ENCODE measurements around the gene PDIA4.
"Not testable (repeated sequence)": the region's sequence is repeated elsewhere in the genome, so short reads cannot be mapped to it uniquely, and the experiment has no call there.

The PDIA4 gene

DNA sequence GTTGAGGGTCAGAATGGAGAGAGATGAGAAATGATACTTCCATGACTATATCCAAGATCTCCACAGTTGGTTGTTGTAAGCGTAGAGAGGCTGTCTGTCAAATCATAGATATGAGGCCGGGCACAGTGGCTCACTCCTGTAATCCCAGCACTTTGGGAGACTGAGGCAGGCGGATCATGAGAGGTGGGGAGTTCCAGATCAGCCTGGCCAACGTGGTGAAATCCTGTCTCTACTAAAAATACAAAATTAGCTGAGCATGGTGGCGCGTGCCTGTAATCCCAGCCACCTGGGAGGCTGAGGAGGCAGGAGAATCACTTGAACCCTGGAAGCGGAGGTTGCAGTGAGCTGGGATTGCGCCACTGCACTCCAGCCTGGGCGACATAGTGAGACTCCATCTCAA, 2.1 kb upstream of the PDIA4 start:
- not testable (repeated sequence) for DNase-seq

DNA sequence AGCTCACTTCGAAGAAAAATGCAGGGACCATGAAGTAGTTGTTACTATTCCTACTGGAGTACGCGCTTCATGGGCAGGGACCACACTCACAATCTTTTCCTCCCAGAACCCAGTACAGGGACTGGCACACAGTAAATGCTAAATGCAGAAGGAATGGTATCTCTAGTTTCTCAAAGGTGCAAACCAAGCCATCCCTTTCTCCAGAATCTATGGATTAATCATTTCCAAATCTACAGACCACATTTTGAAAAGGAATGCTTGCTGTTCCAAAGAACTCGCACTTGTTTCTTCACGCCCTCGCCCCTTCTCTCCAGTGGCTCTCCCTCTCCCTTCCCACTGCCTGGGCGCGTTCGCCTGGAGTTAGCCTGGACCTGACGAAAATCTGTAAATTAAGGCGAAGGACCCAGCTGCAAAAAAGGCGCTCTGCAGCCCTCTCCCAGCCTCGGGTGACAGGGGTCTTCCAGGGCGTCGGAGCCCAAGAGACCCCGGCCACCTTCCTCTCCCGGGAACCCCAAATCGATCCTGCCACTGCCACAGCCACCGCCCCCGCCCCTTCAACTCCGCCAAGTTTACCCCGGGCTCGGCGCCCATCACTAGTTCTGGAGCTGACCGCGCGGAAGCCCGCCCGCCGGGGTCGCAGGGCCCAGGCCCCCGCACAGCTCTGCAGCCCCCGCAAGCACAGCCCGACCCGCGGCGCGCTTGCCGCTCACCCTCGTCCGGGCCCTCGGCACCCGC, 527 bp downstream of the PDIA4 start:
- DNase-seq: no peak

DNA sequence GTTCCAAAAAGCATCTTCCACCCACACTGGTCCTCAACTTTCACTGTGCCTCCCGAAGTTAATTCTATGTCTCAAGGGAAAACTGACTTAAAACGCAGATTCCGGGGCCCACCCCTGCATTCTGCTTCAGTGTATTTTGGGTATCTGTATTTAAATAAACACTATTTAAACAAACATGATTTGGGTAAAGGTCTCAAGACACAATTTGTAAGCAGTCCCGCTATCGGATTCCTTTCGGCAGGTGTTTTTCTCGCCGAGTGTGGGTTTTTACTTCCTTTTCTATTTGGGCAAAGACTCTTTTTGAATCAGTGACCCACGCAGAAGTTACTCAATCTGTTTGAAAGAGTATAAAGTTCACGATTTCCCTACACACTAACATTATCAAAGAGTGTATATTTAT, 1.2 kb downstream of the PDIA4 start:
- no peak for DNase-seq

DNA sequence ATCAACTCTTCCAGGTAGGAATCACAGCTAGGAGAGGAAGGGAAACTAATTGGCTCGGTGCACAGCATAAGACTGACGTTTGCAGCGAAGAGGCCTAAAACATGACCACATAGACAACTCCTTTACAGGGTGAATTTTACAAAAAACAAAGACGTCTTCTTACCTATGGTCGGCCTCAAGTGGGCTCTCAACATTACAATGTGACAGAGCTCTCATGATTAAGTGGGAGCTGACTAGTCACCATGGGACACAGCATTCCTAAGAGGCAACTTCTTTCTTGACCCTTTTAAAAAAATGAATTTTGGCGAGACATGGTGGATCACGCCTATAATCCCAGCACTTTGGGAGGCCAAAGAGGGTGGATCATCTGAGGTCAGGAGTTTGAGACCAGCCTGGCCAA, 4.6 kb downstream of the PDIA4 start:
- DNase-seq: no peak

DNA sequence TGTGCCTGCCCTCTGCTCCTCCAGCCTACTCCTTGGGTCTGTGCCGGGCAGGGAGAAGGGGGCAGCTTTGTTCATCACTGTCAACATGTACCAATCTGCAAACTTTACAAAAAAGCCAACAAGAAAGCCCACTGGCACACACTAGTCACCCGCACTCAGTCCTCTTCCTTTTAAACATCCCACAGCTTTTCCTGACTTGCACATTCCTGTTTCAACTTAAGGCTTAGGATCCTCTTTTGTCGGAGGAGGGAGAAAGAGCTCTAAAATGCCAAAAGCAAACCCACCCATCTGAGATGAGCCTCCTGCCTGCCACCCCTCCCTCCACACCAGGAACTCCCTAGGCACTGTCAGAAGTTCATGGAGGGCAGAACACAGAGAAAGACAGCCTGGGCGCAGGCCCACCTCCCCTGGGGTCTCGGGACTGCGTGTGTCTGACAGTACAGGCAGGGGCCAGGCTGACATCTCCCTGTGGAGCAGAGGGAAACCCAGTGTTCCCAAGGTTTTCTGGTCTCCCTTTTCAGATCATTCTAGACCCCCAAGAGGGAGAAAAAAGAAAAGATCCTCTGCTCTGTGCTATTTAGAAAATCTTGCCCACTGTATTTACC, 5.4 kb downstream of the PDIA4 start:
- DNase-seq: no peak

DNA sequence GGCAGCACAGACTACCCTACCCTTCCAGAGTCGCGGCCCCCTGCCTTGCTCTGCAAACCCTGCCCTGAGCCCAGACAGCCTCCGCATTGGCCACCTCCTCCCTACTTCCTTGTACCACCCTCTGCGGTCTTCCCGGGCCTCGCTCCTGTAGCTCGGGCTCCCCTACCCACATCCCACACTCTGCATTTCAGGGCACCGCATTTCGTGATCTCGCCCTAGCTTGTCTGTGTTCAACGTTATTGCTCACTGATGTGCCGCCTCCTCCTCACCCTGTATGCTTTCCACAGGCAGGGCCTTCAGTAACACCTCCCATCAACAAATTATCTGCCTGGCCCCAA, 6.6 kb downstream of the PDIA4 start:
- no peak for DNase-seq

DNA sequence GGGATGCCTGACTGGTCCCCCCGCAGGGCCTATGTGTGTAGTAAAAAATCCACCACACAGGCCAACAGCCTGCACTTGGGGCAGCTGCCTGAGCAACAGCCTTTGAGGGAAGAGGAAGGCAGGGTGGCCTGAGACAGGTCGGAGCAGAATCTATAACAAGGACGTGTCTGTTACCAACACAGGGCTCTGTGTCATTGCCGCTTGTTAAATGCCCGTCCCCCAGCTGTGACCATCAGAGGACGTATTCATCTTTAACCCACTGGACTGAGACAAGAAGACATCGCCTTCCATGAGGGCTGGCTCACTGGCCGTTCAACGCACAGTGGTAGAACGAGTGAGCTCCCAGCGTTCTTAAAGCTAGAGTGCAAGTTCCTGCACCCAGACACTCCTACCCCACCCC, 7.8 kb downstream of the PDIA4 start:
- DNase-seq: no peak

DNA sequence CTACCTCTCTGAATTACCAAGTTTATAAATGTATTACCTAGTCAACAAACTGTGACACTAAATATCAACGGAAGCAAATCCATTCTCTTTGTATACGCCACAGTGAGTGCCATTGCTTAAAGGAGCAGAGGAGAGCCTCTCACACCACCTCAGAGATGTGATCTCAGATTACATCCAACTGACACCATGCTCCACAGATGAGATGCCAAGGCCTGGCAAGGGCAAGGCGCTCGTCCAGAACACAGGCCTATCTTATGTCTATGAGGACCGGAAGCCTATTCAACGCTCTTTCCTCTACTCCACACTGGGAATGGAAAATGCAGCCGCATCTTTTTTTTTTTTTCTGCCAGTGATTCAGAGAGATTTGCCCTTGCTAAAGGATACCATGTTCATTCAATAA, 11.4 kb downstream of the PDIA4 start:
- DNase-seq: no peak

DNA sequence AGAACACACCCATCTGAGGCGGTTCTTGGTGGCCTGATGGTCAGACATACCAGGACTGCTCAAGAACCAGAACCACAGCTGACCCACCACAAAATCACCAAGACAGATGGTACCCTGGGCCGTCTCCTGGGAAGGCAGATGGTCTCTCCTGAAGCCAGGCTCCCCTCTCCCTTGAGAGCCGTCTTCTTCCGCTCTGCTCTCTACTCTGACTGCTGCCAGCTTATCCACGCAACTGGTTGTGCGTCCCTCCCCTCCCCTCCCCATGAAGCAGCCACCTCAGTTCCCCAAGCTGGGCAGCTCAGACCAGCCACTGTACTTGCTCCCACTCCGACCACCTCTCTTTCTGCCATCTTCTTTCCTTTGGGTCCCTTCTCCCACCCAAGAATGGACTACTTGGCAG, 14.0 kb downstream of the PDIA4 start:
- DNase-seq: no peak

DNA sequence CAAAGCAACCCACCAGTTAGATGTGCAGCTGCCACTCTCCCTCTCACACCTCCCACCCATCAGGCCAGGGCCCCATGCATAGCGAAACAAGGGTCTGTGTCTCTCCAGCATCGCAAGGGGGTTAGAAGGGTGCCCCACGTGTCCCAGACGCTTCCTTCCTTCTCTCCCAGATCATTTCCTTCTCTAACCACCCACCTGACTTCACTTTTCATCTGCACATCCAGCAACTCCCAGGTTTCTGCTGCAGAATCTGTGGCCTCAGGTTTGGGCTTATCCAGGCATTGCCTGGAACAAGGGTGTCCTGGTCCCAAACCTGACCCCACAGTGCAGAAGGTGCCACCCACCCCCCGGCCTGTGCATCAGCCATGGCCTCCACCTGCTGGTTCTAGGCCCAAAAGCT, 14.4 kb downstream of the PDIA4 start:
- DNase-seq: no peak

DNA sequence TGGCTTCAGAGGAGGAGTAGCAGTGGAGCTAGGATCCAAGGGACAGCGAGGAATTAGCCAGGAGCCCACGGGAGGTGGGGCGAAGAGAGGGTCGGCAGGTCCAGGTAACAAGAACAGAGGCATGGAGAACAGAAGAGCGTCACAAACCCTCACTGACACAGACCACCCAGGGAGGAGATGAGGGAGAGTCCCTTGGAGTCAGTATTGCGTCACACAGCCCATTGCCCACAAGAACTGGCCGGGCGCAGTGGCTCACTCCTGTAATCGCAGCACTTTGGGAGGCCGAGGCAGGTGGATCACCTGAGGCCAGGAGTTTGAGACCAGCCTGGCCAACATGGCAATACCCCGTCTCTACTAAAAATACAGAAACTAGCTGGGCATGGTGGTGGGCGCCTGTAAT, 15.6 kb downstream of the PDIA4 start:
- DNase-seq: not testable (repeated sequence)

DNA sequence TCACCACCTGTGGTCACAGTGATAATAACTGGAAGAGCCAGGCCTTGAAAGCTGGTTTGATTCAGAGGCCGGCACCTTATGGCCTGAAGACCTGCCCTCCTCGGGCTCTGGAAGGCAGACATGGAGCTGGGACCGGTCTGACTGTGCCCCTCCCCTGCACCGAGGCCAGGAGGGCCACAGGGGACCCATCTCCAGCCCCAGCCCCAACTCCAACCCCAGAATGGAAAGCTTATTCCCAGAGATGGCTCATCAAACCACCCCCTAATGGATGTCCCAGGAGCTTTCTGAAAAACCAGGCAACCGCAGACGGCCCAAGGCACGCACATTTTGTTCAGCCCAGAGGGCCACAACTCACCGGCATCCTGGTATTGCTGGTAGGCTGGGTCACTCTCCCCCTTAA, 16.8 kb downstream of the PDIA4 start:
- no peak for DNase-seq

DNA sequence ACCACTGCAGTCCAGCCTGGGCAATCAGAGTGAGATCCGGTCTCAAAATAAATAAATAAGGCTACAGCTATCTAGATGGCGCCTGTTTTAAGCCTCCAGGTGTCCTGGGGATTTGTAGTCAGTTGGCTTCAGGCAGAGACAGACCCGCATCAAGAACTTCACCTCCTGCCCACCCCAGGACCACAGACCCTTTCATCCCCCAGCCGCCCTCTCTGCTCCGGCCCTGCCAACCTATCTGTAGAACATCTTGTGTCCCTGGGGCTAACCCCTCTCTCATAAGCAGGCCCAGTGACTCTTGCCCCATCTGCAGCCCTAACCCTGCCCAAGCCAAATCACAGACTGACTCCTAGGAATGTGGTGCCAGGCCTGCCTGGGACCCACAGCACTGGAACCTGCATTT, 17.9 kb downstream of the PDIA4 start:
- DNase-seq: no peak

DNA sequence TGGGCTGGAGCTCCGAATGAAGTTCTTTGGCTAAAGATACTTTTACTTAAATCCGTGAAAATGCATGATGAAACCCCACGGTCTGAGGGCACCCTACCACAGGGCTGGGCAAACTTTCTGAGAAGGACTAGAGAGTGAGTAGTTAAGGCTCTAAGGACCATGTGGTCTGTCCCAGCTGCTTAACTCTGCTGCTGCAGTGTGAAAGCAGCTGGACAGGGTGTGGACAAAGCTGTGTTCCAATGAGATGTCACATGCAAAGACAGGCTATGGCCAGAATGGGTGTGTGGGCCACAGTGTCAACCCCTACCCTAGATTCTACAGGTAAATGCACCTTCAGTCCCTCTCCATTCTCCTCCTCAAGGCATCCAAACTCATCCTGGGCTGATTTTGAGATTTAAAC, 18.8 kb downstream of the PDIA4 start:
- DNase-seq: no peak

DNA sequence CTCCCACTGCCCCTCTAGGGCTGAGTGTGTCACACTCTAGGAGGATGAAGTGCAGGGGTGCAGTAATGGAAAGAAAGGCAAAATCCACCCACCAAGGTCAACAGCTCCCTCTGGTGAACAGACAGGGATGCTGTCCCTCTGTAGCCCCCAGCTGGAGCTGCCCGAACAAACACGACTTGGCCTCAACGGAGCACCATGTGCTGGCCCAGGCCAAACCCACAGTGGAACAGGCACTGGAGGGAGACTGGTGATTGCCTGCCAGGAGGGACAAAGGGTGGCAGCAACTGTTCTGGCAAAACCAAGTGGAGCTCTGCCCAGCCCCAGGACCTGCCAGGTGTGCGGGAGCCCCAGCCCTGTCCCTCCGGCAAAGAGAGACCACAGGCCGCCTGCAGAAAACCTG, 20.7 kb downstream of the PDIA4 start:
- no peak for DNase-seq

DNA sequence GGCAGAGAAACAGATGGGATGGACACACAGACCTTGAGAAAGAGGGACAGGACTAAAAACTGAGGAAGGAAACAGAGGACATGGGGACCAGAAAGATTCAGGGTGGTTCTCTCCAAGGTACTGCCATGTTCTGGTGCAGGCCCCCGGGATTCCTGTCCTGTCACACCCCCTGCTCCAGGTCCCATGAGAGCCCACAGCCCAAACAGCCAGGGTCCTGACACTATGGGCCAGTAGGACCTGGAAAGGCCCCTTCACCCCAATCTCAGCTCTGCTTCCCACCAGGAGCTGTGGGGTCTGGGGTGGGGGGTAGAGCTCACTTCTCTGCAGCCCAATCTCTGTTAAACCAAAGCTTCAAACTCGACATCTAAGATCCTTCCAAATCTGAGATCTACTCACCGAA, 21.2 kb downstream of the PDIA4 start:
- no peak for DNase-seq

DNA sequence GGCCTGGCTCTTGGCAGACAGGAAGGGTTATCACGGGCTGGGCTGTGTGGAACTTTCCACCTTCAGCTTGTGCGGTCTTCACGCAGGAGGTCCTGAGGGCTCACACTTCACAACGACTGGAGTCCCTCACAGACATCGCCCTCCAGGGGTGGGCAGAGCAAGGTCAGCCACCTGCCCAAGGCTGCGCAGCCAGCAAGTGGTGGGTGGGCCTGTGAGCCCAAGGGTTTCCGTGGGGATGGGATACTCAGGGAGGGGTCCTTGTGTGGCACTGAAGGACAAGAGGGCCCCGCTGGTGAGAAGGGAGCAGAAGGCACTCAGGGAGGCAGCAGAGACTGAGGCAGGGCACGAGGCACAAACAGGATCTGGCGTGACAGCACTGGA, 22.0 kb downstream of the PDIA4 start:
- DNase-seq: no peak

DNA sequence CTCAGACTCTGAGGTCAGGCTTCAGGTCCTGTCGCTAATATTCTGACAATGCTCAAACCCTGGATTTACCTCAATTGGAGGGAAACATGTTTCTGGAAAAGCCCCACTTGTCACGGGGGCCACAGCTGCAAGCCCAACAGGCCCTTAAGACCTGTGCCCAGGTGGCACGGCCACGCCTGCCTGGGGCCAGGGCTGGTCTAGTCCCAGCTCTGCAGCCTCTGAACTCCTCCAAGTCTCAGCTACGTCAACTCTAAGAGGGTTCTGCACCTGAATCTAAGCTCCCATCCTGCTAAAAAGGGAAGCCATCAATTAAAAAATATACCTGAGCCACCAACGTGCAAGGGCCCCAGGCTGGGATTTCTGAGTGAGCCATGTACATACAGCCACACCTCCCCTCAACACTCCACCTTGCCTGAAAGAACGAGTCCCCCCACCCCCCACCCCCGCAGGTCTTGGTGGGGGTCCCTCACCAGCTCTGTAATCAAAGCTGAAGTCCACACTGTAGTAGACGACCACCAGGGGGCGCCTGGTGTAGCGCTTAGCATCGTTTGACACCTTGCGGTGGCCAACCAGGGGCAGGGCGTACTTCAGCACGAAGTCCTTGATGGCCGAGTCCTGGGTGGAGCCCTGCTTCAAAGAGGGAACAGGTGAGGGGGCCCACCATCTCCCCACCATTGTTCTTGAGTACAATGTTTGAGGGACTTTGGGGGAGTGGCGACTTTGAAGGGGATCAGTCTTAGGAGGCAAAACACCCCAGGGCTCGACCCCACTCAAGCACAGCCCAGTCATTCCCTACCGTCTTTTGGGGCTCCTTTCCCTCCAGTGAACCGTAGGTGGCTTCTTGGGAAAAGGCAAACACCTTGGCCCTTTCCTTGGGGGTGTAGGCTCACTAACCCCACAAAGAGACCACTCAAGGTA, 22.6 kb downstream of the PDIA4 start:
- no peak for DNase-seq

DNA sequence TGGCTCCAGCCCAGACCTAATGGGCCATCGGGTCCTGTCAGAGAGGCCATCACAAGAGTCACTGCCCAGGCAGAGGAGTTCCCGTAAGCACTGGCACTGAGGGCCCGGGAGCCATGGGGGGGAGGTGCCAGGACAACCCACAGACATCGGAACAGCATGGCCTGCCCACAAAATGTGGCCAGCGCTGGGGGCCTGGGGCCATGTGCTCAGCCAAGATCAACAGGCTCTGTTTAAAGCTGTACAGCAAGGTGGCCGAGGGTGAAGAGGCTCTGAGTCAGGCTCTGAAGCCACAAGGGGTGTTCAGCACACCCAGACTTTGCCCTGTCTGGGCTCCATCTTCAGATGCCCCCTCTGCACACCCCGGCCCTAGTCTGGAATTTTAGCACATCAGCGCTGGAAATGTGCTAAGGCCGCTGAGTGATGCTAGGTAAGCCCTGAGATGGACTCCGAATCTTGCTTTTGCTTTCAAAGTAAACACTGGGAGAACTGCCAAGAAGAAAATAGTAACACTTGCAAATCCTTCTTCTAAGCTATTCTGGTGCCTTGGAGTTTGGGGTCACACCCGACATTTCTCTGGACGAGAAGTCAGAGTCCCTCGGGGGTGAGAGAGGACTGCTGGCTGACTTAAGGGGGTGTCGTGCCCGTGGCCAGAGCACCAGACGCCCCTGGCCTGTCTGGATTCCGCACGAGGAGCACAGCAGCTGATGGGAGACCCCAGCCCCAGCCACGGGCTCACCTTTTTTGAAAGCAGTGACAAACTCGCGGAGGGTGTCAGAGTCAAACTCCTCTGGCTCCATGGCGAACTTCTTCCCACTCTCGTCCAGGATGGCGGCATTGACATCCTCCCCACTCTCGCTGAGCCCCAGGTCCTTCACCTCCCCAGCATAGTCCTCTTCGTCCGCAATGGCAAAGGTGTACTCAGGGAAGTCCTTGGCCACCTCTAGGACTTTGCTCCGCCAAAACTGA, 23.6 kb downstream of the PDIA4 start:
- no peak for DNase-seq

DNA sequence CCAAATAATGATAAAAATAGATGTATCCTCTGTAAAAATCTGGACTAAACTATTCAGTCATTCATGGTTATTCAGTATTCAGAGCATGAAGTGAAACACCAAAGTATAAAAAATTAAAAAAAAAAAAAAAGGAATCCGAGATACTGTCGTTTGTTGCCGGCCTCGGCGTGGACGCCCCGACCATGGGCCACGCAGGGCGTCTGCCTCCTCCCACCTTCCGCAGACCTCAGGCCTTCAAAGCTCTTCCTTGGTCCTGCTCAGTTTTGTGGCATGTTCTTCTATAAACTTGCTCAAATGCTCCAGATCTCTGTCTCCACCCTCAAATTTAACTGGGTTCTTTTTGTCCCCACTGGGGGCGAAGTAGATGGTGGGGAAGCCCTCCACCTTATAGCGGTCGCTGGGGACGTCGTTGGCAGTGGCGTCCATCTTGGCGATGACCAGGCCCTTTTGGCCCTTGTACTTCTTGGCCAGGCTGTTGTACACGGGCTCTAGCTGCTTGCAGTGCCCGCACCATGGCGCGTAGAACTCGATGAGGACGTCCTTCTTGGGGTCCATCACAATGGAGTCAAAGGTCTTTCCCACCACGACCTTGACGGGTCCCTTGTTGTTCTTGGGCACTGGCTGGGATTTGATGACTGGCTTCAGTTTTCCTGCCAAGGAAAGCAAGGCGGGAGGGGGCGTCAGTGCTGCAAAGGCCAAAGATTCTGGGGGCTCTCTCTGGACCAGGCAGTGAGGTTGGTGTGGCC, 24.6 kb downstream of the PDIA4 start:
- DNase-seq: no peak

DNA sequence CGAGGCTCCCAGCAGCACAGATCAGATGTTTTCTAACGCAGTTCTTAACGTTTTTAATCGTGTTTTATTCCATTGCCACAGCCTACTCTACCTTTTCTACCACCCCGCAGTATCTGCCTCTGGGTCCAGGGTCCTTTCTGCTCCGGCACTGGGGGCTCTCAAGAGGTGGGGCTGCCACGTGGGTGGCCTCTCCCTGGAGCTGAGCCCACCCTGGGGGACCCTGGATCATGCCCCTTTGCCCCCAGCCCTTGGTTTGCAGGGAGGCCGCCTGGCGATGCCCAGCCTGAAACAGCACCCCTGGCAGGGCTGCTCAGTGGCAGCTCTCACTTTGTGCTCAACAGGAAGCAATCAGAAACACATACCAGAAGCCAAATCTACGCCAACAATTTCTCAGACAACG, 25.3 kb downstream of the PDIA4 start:
- no peak for DNase-seq

DNA sequence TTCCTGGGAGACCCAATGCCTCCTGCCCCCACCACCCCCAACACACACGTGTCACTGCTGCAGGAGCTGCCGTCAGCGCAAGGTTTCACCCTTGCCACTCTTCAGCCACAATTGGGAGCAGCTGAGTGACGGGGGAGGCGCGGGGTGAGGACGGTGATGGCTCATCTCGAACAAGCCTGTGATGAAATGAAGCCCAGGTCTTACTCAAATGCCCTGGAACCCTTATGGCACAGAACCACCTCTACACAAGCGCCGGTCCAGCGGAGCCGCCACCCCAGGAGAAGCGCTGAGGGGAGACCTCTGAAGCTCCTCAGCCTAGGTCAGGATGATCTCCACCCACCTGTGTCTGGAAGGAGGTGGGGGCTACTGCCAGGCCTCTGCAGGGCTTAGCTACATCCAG, 25.7 kb downstream of the PDIA4 start:
- DNase-seq: no peak

All from GF-D8 (cell line).